ENCODE measurements around the gene TMEM17.

TMEM17 gene

GRCh38 chr2:62486439-62486765, 19.6 kb downstream of the TMEM17 start:
- H3K4me3 ChIP-seq (ENCODE audit: control insufficient read depth, low read depth, low read length): no peak overlapping the region
- no peak for TF ChIP-seq CTCF (IDR thresholded peaks at IDR 0.05; ENCODE audit: control insufficient read depth, insufficient read depth, low read depth, low read length, missing control alignments)
- DNase-seq (ENCODE audit: low read depth): no peak

- DNase-seq (ENCODE audit: low read depth): no peak
- no peak overlapping the region for H3K4me3 ChIP-seq (ENCODE audit: control insufficient read depth, low read depth, low read length)
- TF ChIP-seq CTCF (IDR thresholded peaks at IDR 0.05; ENCODE audit: control insufficient read depth, insufficient read depth, low read depth, low read length, missing control alignments): no peak
Measured at GRCh38 chr2:62485761-62486438, 20.1 kb downstream of the TMEM17 start.

GRCh38 chr2:62482558-62483352, 23.2 kb downstream of the TMEM17 start:
- no peak for TF ChIP-seq CTCF (IDR thresholded peaks at IDR 0.05; ENCODE audit: control insufficient read depth, insufficient read depth, low read depth, low read length, missing control alignments)
- no peak overlapping the region for H3K4me3 ChIP-seq (ENCODE audit: control insufficient read depth, low read depth, low read length)
- no peak for DNase-seq (ENCODE audit: low read depth)

- no peak for TF ChIP-seq CTCF (IDR thresholded peaks at IDR 0.05; ENCODE audit: control insufficient read depth, insufficient read depth, low read depth, low read length, missing control alignments)
- DNase-seq (ENCODE audit: low read depth): no peak
- no peak overlapping the region for H3K4me3 ChIP-seq (ENCODE audit: control insufficient read depth, low read depth, low read length)
Measured at GRCh38 chr2:62479917-62480316, 26.1 kb downstream of the TMEM17 start.

GRCh38 chr2:62478093-62478580, 27.9 kb downstream of the TMEM17 start:
- DNase-seq (ENCODE audit: low read depth): no peak
- no peak for TF ChIP-seq CTCF (IDR thresholded peaks at IDR 0.05; ENCODE audit: control insufficient read depth, insufficient read depth, low read depth, low read length, missing control alignments)
- H3K4me3 ChIP-seq (ENCODE audit: control insufficient read depth, low read depth, low read length): no peak overlapping the region

GRCh38 chr2:62477573-62477972, 28.4 kb downstream of the TMEM17 start:
- H3K4me3 ChIP-seq (ENCODE audit: control insufficient read depth, low read depth, low read length): no peak overlapping the region
- DNase-seq (ENCODE audit: low read depth): no peak
- TF ChIP-seq CTCF (IDR thresholded peaks at IDR 0.05; ENCODE audit: control insufficient read depth, insufficient read depth, low read depth, low read length, missing control alignments): no peak

Data from AG09309 (cell line).